Dedifferentiated amniotic fluid mesenchymal stem cell (primary cell): ENCODE measurements around the gene SFXN3.
A peak's percentile ranks its signal among the peaks of the same experiment; 100 is the strongest.

ENCODE experiments used
- DNase-seq: peaks from one replicate; pipeline ENCODE4 v3.0.0-alpha.2; 2016; ENCODE audit errors: extremely low spot score

SFXN3 gene

GRCh38 chr10:101035916-101036702 lies 5.1 kb downstream of the SFXN3 start:
- no peak for DNase-seq

- no peak for DNase-seq
Observed at GRCh38 chr10:101036726-101037125, 5.7 kb downstream of the SFXN3 start.

DNA sequence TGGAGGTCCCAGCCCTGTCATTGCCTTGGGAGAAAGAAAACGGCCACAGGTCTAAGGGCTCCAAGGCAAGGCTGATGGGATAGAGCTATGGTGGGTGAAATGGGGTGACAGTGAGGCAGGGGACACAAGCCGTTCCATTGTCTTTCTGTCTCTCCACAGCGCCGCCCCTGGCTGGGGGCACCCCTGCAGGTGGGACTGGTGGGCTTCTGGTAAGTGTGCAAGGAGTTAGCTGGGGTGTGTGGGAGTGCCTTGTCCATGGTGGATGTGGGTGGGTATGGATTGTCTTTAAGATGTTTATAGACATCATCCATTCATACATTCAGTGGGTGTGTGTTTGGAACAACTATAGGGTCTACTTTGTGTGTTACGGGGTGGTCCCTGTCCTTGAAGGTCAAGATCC lies 7.5 kb downstream of the SFXN3 start:
- no peak for DNase-seq

DNA sequence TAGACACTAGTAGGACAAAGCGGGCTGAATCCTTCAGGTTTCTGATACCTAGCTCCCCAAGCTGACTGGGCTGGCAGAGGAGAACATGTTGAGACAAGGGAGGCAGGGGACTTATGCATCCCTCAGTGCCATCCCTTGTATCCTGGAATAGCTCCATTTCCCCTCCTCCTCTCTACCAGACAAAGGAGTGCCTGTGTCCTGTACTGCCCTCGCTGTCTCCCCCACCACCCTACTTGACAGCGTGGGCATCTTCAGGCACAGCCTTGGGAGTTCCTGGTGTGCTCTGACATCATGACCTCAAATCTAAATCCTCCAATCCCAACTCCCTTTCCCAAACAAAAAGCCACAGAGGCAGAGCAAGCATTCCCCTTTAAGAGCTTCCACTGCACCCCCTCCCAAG lies 9.0 kb downstream of the SFXN3 start:
- no peak for DNase-seq

DNA sequence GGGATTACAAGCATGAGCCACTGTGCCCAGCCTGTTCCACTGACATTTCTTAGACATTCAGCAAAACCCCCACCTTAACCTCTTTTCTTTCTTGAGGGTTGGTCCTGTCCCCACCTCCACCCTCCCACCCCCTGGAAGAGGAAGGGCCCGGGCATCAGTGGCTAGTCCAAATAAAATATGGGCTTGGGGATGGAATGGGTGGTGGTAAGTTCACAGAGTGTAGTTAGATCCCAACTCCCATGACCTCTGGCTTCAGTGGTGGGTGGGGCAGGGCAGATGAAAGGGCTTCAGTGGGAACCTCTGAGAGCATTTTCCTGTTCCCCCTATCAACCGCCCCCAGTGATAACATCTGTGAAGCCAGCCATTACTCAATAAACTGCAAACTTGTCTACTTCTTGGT lies 9.8 kb downstream of the SFXN3 start:
- DNase-seq = no peak

DNA sequence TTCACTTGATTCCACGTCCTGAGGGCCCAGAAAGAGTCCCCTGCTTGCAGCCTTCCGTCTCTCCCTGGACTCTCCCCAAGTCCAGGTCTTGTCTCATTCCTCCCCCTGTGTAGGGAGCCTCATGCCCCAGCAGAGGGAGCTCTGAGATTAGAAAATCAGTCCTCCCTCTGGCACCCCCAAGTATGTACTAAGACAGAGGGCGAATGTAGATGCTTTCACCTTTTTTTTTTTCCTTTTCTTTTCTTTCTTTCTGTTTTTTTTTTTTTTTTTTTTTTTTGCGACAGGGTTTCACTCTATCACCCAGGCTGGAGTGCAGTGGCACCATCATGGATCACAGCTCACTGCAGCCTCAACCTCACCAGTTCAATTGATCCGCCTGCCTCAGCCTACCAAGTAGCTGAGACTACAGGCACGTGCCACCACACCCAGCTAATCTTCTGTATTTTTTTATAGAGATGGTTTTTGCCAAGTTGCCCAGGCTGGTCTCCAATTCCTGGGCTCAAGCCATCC lies 10.3 kb downstream of the SFXN3 start:
- DNase-seq = peak; percentile 74

- no peak for DNase-seq
Observed at GRCh38 chr10:101042118-101042517, 11.1 kb downstream of the SFXN3 start.

DNA sequence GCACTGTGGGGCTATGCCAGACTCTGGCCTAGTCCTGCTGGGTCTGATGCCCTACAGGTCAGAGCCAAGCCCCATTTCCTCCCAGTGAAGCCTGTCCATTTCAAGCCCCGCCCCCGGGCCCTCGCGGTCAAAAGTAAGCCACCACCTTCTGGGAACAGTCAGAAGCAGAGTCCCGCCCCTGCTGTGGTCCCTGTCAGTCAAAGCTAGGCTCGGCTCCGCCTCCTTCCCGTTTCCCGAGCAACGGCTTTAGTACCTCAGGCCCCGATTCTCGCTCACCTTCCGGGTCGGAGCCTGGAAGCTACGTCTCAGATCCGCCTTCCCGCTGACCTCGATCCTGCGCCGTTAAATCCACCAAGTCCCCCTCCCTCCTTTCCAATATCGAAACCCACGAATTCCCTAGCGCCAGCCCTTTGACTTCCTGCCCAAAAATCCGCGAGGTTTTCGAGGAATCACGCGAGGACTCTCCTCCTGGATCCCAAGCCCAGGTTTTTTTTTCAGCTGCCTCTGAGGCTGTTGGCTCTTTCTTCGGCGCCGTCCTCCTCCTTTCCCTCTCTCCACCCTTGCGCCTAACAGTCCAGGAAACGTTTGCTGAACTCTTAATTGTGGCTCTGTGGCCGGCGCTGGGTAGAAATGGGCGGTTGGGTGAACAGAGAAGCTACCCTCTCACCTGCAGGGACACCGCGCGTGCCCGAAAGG lies 11.8 kb downstream of the SFXN3 start:
- peak; percentile 92 for DNase-seq

GRCh38 chr10:101043363-101043707 lies 12.3 kb downstream of the SFXN3 start:
- no peak for DNase-seq

- no peak for DNase-seq
Observed at GRCh38 chr10:101044117-101044516, 13.1 kb downstream of the SFXN3 start.

- no peak for DNase-seq
Observed at GRCh38 chr10:101046332-101047238, 15.6 kb downstream of the SFXN3 start.

DNA sequence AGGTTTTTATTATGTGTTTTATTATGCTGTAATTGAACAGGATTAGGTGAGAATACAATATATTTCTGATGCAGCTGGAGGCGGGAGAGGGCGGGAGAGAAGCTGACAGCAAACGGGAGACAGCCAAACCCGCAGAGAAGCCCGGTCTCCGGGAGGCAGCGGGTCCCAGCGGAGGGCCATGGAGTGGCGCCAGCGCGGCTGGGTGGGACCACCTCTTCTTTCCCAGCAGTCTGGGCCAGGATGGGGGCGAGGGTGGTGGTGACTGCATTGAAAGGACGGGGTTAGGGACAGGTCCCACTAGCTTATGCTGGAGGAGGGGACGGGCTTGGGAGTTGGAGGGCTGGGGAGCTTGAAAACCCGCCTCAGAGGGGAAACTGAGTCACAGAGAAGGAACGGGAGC lies 16.2 kb downstream of the SFXN3 start:
- no peak for DNase-seq

- no peak for DNase-seq
Observed at GRCh38 chr10:101047961-101048892, 17.2 kb downstream of the SFXN3 start.

DNA sequence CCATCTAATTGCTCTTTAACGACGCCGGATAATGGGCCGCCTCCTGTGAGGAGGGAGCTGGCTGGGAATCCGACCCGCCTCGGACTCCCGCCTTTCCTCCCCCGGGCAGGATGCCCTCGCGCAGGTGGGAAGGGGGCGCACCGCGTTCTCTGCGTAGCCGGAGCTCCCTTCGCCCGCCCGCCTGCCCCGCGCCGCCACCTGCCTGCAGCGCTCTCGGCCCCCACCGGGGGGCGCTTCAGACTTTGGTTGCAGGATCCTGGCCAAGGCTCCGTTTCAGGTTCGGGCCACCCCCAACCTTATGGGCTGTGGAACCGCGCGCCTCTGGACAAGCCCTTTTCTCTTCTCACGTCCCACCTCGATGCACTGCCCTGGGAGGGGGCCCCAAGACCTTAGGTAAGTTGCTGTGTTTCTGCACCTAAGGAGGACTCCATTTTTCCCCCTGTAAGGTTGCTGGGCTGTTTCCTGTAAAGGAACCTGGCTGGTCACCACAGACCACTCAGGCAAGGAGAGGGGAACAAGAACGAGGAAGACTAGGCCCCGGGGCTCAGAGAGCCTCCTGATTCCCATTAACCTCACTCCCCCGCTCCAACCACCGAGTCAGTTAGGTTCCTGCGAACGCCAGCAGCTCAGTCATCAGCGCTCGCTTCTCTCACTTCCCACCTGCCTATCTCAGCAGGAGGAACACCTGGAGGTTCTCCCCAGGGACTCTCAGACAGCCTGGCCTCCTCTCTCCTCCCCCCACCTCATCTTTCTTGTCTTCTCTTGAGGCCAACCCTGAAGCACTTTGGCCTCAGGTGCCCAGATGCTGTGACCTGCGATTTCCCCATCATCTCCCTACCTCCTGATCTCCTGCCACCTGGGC lies 19.4 kb downstream of the SFXN3 start:
- DNase-seq = peak; percentile 29

GRCh38 chr10:101052285-101052684 lies 21.3 kb downstream of the SFXN3 start:
- peak; percentile 76 for DNase-seq

GRCh38 chr10:101053516-101053915 lies 22.5 kb downstream of the SFXN3 start:
- peak; percentile 17 for DNase-seq

DNA sequence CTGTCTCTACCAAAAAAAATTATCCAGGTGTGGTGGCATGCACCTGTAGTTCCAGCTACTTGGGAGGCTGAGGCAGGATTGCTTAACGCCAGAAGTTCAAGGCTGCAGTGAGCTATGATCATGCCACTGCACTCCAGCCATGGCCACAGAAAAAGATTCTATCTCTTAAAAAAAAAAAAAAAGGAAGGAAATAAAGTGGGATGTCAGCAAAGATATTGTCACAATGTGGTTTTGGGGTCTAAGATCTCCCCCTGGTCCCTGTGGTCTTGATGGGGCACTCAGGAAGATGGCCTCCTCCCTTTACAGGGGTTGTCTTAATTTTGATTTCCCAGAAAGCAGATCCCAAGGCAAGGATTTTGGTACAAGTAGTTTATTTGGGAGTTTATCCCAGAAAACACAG lies 23.3 kb downstream of the SFXN3 start:
- no peak for DNase-seq

GRCh38 chr10:101054876-101055275 lies 23.8 kb downstream of the SFXN3 start:
- DNase-seq = no peak

GRCh38 chr10:101055411-101055810 lies 24.4 kb downstream of the SFXN3 start:
- no peak for DNase-seq
